Neuron (in vitro differentiated cells): Measurements from ENCODE around the gene SLC5A10.
"Not testable (repeated sequence)": the region's sequence is repeated elsewhere in the genome, so short reads cannot be mapped to it uniquely, and the experiment has no call there.

ENCODE experiments used
- H2AFZ ChIP-seq: one replicate; pipeline ENCODE4 v1.6.1; 2013; ENCODE audit warnings: low read depth, mild to moderate bottlenecking, inconsistent platforms, low read length, moderate library complexity
- H3K27me3 ChIP-seq: one replicate; pipeline ENCODE4 v1.6.1; 2013; ENCODE audit warnings: low read length; ENCODE audit not compliant: insufficient read depth
- H3K36me3 ChIP-seq: one replicate; pipeline ENCODE4 v1.6.1; 2013; ENCODE audit warnings: low read length; ENCODE audit not compliant: insufficient read depth
- H3K4me1 ChIP-seq: one replicate; pipeline ENCODE4 v1.6.1; 2013; ENCODE audit warnings: low read length; ENCODE audit not compliant: insufficient read depth
- H3K4me3 ChIP-seq: 2 replicates; pipeline ENCODE4 v1.5.1; 2013; ENCODE audit warnings: mild to moderate bottlenecking, low read length, moderate library complexity
- H3K9me3 ChIP-seq: one replicate; pipeline ENCODE4 v1.6.1; 2013; ENCODE audit warnings: low read length

SLC5A10 gene

DNA sequence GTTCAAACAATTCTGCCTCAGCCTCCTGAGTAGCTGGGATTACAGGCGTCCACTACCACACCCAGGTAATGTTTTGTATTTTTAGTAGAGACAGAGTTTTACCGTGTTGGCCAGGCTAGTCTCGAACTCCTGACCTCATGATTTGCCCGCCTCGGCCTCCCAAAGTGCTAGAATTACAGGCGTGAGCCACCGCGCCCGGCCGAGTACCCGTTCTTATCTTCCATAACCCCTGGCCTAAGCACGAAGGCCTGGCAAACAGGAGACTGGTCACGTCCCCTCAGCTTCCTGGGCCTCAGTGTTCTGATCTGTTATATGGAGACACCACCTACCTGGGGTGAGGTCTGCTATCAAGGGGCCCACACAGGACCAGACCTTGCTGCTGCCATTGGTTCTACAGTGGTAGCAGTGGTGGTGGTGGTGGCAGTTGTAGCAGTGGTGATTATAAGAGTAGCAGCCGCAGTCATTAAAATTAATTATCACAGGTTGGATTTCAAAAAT lies 1.3 kb downstream of the SLC5A10 start:
- Histone ChIP-seq H3K4me3 (no peak overlapping the region), H3K36me3 (no peaks in the 10 kb centered on the region), H3K9me3 (no peaks in the 10 kb centered on the region), H2AFZ (no peak overlapping the region), H3K4me1 (no peaks in the 10 kb centered on the region), H3K27me3 (no peaks in the 10 kb centered on the region)

DNA sequence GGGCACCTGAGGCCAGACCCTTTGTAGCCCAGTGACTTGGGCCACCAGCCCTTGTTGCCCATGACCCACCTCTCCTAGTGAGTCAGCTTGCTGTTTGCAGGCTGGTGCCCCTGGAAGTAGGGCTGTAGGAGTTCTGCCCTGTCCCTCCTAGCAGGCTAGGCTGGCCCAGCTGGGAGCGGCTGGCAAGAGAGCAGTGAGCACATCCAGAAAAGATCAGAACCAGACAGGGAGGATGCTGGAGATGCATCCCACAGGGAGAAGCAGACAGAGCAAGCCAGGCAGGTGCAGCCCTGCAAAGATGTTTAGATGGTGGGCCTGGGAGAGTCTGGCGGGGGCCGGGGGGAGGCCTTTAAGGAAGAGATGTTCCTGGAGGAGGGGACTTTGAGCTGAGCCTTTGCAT lies 2.4 kb downstream of the SLC5A10 start:
- Histone ChIP-seq H3K9me3 (no peaks in the 10 kb centered on the region), H2AFZ (no peak overlapping the region), H3K4me3 (no peak overlapping the region), H3K27me3 (no peaks in the 10 kb centered on the region), H3K4me1 (no peaks in the 10 kb centered on the region), H3K36me3 (no peaks in the 10 kb centered on the region)

DNA sequence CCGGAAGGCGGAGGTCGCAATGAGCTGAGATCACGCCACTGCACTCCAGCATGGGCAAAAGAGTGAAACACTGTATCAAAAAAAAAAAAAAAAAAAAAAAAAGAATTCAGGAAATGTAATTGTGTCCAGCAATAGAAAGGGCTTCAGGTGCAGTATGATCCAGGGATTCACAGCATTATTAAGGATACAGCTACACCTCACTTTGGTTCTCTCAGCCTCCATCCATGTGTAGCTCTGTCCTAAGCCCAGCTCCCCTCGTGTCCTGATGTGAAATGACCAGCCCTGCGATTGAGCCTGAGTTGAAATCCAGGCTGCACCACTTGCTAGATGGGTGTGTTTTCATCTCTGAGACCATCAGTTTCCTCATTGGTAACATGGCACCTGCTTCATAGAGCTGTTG lies 3.0 kb downstream of the SLC5A10 start:
- Histone ChIP-seq H3K9me3 (no peaks in the 10 kb centered on the region), H3K4me1 (no peaks in the 10 kb centered on the region), H3K4me3 (no peak overlapping the region), H3K27me3 (no peaks in the 10 kb centered on the region), H2AFZ (no peak overlapping the region), H3K36me3 (no peaks in the 10 kb centered on the region)

DNA sequence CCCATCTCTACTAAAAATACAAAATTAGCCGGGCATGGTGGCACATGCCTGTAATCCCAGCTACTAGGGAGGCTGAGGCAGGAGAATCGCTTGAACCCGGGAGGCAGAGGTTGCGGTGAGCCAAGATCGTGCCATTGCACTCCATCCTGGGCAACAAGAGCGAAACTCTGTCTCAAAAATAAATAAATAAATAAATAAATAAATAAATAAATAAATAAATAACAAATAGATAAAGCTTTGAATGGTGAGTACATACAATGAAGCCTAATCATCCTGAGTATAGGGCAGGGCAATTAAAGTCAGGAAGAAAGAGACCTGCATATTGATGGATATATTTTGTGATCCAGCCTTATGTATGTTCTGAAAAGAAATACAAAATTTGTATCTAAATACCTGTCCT lies 4.1 kb downstream of the SLC5A10 start:
- not testable (repeated sequence) for H3K9me3 ChIP-seq, H3K4me1 ChIP-seq, H3K4me3 ChIP-seq, H3K27me3 ChIP-seq, H3K36me3 ChIP-seq, H2AFZ ChIP-seq

DNA sequence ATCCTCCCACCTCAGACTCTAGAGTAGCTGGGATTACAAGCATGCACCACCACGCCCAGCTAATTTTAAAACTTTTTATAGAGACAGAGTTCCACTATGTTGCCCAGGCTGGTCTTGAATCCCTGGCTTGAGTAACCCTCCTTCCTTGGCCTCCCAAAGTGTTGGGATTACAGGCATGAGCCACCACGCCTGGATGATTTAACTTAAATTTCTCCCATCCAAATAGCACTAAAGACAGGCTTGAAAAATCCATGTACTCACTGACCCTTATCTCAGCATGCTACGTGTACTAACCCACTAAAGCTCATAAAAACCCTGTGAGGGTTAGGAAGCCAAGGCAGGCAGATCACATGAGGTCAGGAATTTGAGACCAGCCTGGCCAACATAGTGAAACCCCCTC lies 4.6 kb downstream of the SLC5A10 start:
- H3K4me1 ChIP-seq, result no peaks in the 10 kb centered on the region
- no peaks in the 10 kb centered on the region for H3K27me3 ChIP-seq
- H2AFZ ChIP-seq, result no peak overlapping the region
- no peak overlapping the region for H3K4me3 ChIP-seq
- H3K36me3 ChIP-seq, result no peaks in the 10 kb centered on the region
- no peaks in the 10 kb centered on the region for H3K9me3 ChIP-seq

DNA sequence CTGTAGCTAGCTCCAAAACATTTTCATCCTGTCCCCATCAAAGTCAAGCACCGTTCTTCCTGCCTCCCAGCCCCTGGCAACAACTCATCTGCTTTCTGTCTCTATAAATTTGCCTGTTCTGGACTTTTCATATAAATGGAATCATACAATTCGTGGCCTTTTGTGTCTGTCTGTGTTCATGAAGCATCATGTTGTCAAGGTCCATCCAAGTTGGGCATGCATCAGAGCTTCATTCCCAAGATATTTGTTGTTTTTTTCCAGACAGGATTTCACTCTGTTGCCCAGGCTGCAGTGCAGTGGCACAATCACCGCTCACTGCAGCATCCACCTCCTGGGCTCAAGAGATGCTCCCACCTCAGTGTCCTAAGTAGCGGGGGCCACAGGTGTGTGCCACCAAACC lies 5.9 kb downstream of the SLC5A10 start:
- Histone ChIP-seq H3K27me3 (no peaks in the 10 kb centered on the region), H3K4me1 (no peaks in the 10 kb centered on the region), H2AFZ (no peak overlapping the region), H3K9me3 (no peaks in the 10 kb centered on the region), H3K36me3 (no peaks in the 10 kb centered on the region), H3K4me3 (no peak overlapping the region)

DNA sequence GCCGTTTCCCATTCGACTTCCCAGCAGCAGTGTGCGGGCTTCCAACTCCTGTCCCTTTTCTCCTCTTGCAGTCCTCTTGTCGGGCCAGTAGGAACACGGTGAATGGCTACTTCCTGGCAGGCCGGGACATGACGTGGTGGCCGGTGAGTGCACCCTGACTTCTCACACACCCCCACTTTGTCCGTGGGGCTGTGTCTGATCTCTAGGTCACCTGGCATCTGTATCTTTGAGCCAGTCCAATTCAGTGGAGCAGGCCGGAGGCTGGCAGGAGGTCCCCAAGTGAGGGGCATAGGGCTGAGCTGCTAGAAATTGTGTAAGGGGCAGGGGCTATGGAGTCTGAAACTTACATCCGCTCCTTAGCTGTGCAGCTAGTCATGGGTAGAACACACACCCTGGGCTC lies 6.6 kb downstream of the SLC5A10 start:
- H3K27me3 ChIP-seq, result no peaks in the 10 kb centered on the region
- H2AFZ ChIP-seq, result no peak overlapping the region
- no peaks in the 10 kb centered on the region for H3K9me3 ChIP-seq
- no peaks in the 10 kb centered on the region for H3K4me1 ChIP-seq
- H3K4me3 ChIP-seq, result no peak overlapping the region
- H3K36me3 ChIP-seq, result no peaks in the 10 kb centered on the region

DNA sequence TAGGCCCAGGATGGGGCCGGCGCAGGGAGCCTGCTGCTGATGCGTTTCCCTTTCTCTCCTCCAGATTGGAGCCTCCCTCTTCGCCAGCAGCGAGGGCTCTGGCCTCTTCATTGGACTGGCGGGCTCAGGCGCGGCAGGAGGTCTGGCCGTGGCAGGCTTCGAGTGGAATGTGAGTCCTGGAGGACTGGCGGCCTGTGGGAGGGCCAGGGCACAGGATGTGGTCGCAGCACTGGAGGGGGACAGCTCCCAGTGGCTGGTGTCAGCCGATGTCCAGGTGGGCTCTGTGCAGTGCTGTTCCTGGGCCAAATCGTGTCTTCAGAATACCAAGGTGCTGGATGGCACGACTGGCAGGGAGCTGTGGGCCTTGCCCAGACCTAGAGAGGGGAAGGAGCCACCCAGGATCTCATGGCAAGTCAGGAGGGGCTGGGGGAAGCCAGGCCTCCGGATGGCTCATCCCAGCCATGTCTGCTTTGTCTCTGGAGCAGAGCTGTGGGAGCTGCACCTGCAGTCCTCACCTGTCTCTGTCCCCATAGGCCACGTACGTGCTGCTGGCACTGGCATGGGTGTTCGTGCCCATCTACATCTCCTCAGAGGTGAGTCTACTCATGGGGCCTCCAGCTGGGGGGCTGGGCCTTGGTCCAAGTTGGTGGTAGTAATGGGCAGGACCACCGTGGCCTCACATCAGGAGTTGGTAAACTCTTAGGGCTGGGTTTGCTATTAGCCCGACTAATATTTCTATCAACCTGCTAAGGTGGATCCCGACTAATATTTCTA lies 7.3 kb downstream of the SLC5A10 start:
- H3K36me3 ChIP-seq, result no peaks in the 10 kb centered on the region
- no peak overlapping the region for H3K4me3 ChIP-seq
- H2AFZ ChIP-seq, result no peak overlapping the region
- no peaks in the 10 kb centered on the region for H3K9me3 ChIP-seq
- H3K27me3 ChIP-seq, result no peaks in the 10 kb centered on the region
- no peaks in the 10 kb centered on the region for H3K4me1 ChIP-seq

DNA sequence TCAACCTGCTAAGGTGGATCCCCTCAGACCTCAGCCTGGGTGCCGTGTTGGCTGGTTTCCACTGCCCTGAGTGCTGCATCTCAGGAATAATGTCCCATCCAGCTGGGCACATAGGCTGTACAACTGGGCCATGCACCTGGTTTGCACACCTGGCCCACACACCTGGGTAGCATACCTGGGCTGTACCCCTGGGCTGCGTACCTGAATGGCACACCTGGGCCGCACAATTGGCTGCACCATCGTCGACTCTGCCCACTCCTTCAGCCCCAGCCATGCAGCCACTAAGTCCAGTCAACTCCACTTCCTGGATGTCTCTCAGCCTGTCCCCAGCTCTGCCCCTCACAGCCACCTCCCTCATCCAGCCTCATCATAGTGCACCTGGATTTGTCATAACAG lies 7.9 kb downstream of the SLC5A10 start:
- no peak overlapping the region for H2AFZ ChIP-seq
- H3K27me3 ChIP-seq, result no peaks in the 10 kb centered on the region
- H3K4me1 ChIP-seq, result no peaks in the 10 kb centered on the region
- no peaks in the 10 kb centered on the region for H3K36me3 ChIP-seq
- no peaks in the 10 kb centered on the region for H3K9me3 ChIP-seq
- no peak overlapping the region for H3K4me3 ChIP-seq

DNA sequence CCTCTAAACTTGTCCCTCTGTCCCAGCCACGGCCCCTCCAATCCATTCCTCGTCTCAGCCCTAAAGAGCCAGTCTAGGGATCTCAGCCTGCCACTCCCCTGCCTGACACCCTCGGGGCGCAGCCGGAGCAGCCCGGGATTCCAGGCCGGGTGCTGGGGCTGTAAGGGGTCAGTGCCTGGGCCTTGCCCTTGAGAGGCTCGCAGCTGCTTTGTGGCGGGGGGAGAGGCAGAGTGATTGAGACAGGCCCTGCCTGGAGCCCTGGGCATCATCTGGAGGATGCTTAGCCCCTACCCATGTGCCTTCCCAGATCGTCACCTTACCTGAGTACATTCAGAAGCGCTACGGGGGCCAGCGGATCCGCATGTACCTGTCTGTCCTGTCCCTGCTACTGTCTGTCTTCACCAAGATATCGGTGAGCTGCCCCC lies 8.3 kb downstream of the SLC5A10 start:
- H3K4me1 ChIP-seq, result no peaks in the 10 kb centered on the region
- H3K9me3 ChIP-seq, result no peaks in the 10 kb centered on the region
- H2AFZ ChIP-seq, result no peak overlapping the region
- H3K36me3 ChIP-seq, result no peaks in the 10 kb centered on the region
- no peak overlapping the region for H3K4me3 ChIP-seq
- no peaks in the 10 kb centered on the region for H3K27me3 ChIP-seq

DNA sequence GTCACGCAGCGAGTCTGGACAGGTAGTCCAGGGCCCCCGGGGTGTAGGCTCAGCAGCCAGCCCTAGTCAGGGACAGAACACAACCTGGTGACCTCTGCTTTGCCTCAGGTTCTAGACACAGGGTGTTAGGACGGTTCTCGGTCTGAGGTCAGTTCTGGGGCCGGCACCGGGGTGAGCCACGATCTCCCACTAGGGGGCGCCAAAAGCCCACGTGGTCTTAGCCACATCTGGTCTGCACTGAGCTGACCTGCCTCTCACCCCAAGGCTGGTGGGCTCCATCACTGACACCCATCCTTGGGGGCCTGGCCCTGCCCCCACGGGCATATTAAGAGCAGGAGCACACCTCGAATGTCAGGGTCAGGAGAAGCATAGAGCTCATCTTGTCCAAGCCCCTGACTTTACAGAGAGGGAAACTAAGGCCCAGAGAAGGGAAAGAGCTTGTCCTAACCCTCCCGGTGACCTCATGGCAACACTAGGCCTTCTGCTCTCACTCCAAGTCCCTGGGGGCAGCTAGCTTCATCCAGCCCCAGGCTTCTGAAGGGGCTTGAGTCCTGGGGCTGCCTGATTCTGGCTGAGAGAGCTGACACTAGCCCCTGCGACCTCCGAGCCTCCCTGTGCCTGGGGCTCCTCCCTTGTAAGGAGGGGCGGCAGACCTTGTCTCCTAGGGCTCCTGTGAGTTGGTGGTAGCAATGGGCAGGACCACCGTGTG lies 9.0 kb downstream of the SLC5A10 start:
- Histone ChIP-seq H3K4me1 (no peaks in the 10 kb centered on the region), H3K4me3 (no peak overlapping the region), H3K9me3 (no peaks in the 10 kb centered on the region), H2AFZ (no peak overlapping the region), H3K36me3 (no peaks in the 10 kb centered on the region), H3K27me3 (no peaks in the 10 kb centered on the region)

DNA sequence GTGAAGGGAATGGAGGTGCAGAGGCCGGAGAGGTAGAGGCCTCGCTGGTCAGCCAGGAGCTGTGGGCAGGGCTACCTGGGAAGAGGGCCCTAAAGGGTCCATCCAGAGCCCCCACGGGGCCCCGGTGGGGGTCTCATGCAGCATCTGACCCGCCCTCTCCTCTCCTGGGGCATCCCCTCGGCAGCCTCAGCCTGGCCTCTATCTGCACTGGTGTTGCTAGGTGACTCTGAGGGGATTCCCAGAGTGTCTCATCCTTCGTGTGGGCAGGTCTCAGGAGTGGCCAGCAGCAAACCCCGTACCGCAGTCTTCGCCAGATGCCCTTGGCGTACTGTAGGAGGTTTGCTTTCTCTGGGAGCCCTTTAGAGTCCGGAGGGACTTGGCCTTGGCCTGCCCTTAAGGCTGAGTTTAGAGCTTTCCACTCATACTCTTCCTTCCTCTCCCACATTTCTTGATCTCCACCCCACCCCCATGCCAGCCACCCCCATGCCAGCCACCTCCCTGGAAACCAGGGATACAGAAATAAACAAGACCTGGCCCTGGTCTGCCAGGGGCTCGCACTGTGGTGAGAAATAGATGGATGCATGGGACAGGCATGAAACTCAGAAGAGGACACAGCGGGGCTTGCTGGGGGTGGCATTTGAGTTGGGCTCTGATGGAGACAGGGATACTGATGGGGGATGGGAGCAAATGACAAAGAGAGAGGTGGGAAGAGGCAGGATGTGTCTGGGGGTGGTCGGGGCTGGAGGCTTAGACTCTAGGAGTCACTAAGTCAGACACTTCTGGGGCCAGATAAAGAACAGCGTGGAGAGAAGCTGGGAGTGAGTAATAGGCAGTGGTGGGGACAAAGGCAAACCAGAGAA lies 9.9 kb downstream of the SLC5A10 start:
- Histone ChIP-seq H3K36me3 (no peaks in the 10 kb centered on the region), H3K4me3 (no peak overlapping the region), H2AFZ (no peak overlapping the region), H3K9me3 (no peaks in the 10 kb centered on the region), H3K4me1 (peaks cover 3% of the 10 kb centered on the region), H3K27me3 (no peaks in the 10 kb centered on the region)

DNA sequence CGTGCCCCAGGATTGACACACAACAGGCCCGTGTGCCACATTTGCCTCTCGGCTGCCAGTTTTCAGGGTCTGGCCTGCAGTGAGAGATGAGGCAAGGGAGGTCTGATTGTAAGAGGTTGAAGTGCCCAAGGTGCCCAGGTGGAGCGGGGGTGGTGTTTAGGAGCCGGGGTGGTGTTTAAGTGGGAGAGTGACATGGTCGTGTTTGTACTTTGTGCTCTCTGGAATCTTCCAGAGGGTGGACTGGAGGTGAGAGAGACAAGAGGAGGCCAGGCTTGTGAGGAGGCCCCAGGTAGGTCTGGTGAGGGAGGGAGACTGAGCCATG lies 10.5 kb downstream of the SLC5A10 start:
- Histone ChIP-seq H3K27me3 (no peaks in the 10 kb centered on the region), H3K4me1 (peaks cover 8% of the 10 kb centered on the region), H2AFZ (no peak overlapping the region), H3K4me3 (no peak overlapping the region), H3K36me3 (no peaks in the 10 kb centered on the region), H3K9me3 (no peaks in the 10 kb centered on the region)
